GM12891 (cell line): ENCODE results near the gene TMEM117.

Experiments
- DNase-seq: peaks from one replicate; pipeline ENCODE4 v3.0.0; 2011; ENCODE audit warnings: low spot score; ENCODE audit not compliant: insufficient read length
- FAIRE-seq: peaks from 2 replicates; lab custom pipeline; 2011; peaks lifted over from hg19 to GRCh38; lab: Jason Lieb, UNC
- PAX5 ChIP-seq: IDR thresholded peaks from 2 replicates; pipeline ENCODE4 v1.6.1; 2011; ENCODE audit warnings: low read length, moderate library complexity, mild to moderate bottlenecking; ENCODE audit not compliant: insufficient read depth, severe bottlenecking
- POLR2A ChIP-seq: IDR thresholded peaks from 2 replicates; pipeline ENCODE4 v1.6.1; 2011; ENCODE audit warnings: low read depth, low read length, control low read depth
- POLR2AphosphoS5 ChIP-seq: IDR thresholded peaks from 2 replicates; pipeline ENCODE4 v1.6.1; 2011; ENCODE audit warnings: low read depth, low read length, control low read depth
- POU2F2 ChIP-seq: IDR thresholded peaks from 2 replicates; pipeline ENCODE4 v1.6.1; 2011; ENCODE audit warnings: low read depth, mild to moderate bottlenecking, control low read depth, low read length, moderate library complexity
- SPI1 ChIP-seq: IDR thresholded peaks from 2 replicates; pipeline ENCODE4 v1.6.1; 2011; ENCODE audit warnings: low read depth, low read length, control low read depth
- TAF1 ChIP-seq: IDR thresholded peaks from 2 replicates; pipeline ENCODE4 v1.6.1; 2011; ENCODE audit warnings: low read depth, low read length, control low read depth

Gene TMEM117

GRCh38 chr12:44053549-44054127 lies 217.8 kb downstream of the TMEM117 start:
- no peak for DNase-seq
- TF ChIP-seq PAX5 = no peak
- no peak for TF ChIP-seq POU2F2
- TF ChIP-seq POLR2A = no peak
- TF ChIP-seq TAF1 = no peak
- TF ChIP-seq POLR2AphosphoS5 = no peak
- no peak for TF ChIP-seq SPI1
- no peak for FAIRE-seq

GRCh38 chr12:44054281-44054680 lies 218.4 kb downstream of the TMEM117 start:
- no peak for DNase-seq
- TF ChIP-seq POLR2A (no peak), POU2F2 (no peak), PAX5 (no peak), SPI1 (no peak), POLR2AphosphoS5 (no peak), TAF1 (no peak)
- no peak for FAIRE-seq

GRCh38 chr12:44058366-44058765 lies 222.5 kb downstream of the TMEM117 start:
- FAIRE-seq (no peak), DNase-seq (no peak)
- TF ChIP-seq SPI1 (no peak), POLR2A (no peak), PAX5 (no peak), POU2F2 (no peak)

- FAIRE-seq (no peak), DNase-seq (no peak)
- TF ChIP-seq POU2F2 (no peak), PAX5 (no peak), SPI1 (no peak)
These were observed 223.6 kb downstream of the TMEM117 start for GRCh38 chr12:44059476-44059875.

- FAIRE-seq (no peak), DNase-seq (no peak)
- TF ChIP-seq TAF1 (no peak), PAX5 (no peak), POLR2AphosphoS5 (no peak), POU2F2 (no peak), SPI1 (no peak), POLR2A (no peak)
These were observed 227.8 kb downstream of the TMEM117 start for GRCh38 chr12:44063671-44064070.

GRCh38 chr12:44076871-44077270 lies 241.0 kb downstream of the TMEM117 start:
- TF ChIP-seq TAF1 = no peak
- no peak for TF ChIP-seq SPI1
- no peak for TF ChIP-seq POLR2A
- no peak for TF ChIP-seq POLR2AphosphoS5
- TF ChIP-seq POU2F2 = no peak
- TF ChIP-seq PAX5 = no peak
- FAIRE-seq (no peak), DNase-seq (no peak)

GRCh38 chr12:44077294-44077693 lies 241.4 kb downstream of the TMEM117 start:
- FAIRE-seq (no peak), DNase-seq (no peak)
- no peak for TF ChIP-seq SPI1
- TF ChIP-seq POU2F2 = no peak
- TF ChIP-seq PAX5 = no peak
- TF ChIP-seq POLR2AphosphoS5 = no peak
- TF ChIP-seq TAF1 = no peak
- no peak for TF ChIP-seq POLR2A

GRCh38 chr12:44078273-44078672 lies 242.4 kb downstream of the TMEM117 start:
- no peak for FAIRE-seq
- TF ChIP-seq PAX5 (no peak), SPI1 (no peak), POU2F2 (no peak), POLR2A (no peak), TAF1 (no peak), POLR2AphosphoS5 (no peak)
- no peak for DNase-seq

GRCh38 chr12:44088647-44089046 lies 252.8 kb downstream of the TMEM117 start:
- FAIRE-seq (no peak), DNase-seq (no peak)
- no peak for TF ChIP-seq PAX5
- TF ChIP-seq SPI1 = no peak
- TF ChIP-seq TAF1 = no peak

GRCh38 chr12:44091948-44092606 lies 256.2 kb downstream of the TMEM117 start:
- FAIRE-seq (no peak), DNase-seq (no peak)
- TF ChIP-seq PAX5 (no peak), TAF1 (no peak), POU2F2 (no peak)
